ENCODE data around the gene DNMT3L.
A peak's percentile ranks its signal among the peaks of the same experiment; 100 is the strongest.
"Not testable (repeated sequence)": the region's sequence is repeated elsewhere in the genome, so short reads cannot be mapped to it uniquely, and the experiment has no call there.

Gene DNMT3L

GRCh38 chr21:44294391-44295162, 32.9 kb upstream of the DNMT3L start:
- no peak for DNase-seq

- DNase-seq, result no peak
Measured at GRCh38 chr21:44293551-44294231, 32.0 kb upstream of the DNMT3L start.

- no peak for DNase-seq
Measured at GRCh38 chr21:44292812-44293195, 31.1 kb upstream of the DNMT3L start.

DNA sequence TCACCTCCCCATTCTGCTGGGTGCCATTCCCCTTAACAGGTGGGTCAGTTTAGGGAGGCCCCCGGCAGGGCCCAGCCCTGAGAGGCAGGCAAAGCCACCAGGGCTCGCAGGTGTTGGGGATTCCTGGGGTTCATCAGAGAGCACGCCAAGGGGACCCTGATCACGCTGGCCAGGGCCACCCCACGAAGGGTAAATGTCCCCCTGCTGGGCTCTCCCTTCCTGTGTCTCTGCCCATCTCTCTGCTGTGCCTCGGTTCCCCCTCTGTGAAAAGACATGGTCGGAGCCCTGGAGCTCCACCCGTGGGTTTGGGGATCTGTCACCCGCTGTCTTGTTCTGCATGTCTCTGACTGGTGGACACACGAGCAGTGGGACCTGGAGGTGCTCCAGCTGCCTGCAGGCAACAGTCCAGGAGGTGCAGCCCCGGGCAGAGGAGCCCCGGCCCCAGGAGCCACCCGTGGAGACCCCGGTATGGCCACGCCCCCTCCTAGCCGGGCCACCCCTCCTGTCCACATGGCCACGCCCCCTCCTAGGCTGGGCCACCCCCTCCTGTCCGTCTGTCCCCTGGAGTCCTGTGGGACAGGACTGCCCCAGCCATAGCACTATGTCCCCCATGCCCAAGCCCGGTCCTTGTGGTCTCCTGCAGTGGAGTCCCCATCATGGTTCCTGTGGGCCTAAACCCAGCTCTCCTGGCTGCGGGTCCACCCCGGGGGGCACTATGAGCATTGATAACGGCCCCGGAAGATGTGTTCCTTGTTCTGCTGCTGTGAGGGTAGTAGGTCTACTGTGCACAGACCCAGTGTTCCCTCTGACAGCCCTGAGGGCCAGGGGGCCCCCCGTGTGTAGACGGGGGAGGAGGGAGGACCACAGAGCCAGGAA, 30.5 kb upstream of the DNMT3L start:
- DNase-seq, result no peak

- DNase-seq, result no peak
Measured at GRCh38 chr21:44291078-44291935, 29.6 kb upstream of the DNMT3L start.

DNA sequence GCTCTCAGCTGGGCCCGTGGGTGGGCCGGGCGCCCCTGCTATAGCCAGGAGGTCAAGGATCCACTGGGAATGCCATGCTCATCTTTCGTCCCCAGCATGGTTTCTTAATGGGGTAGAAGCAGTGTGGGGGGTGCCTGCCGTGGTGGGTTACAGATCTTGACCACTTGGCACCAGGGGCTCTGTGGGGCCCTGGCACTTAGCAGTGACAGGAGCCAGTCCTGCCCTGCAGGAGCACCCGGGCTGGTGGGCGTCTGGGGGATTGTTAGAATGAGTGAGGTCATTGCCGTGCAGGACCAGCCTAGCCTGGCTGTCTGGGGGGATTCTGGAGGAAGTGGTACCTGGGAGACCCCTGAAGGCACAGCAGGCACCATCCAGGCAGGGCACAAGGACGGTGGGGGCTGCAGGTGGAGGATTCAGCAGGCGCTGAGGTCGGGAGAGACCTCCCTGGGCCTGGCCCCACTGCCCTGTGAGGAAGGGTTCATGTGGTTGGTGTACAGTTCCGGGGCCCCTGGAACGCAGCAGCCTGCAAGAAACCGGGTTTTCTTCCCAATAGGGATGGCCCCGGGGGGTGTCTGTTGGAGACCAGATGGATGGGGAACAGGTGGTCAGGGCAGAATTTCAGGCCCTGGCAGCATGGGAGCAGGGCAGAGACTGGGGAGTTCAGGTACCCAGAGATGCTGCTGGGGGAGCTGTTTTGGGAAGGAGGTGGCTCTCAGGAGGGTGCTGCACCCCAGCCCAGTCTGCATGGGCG, 28.8 kb upstream of the DNMT3L start:
- no peak for DNase-seq

DNA sequence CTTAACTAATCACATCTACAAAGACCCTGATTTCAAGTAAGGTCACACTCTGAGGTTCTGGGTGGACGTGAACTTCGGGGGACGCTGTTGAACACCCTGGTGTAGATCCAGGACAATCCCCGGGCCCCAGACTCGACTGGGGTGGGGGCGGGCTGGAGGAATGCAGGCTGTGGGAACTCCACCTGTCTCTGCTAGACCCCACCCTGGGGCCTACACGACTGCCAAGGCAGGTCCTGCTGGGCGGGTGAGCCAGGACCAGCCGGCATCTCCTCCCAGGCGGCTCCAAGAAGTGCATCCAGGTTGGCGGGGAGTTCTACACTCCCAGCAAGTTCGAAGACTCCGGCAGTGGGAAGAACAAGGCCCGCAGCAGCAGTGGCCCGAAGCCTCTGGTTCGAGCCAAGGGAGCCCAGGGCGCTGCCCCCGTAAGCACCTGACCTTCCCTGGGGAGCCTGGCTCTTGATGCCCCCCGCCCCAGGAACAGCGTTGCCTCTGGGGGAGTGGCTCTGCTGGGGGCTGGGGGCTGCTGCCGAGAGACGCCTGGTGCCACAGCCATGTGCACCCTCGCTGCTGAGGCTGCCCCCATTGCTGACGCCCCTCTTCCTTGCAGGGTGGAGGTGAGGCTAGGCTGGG, 27.8 kb upstream of the DNMT3L start:
- DNase-seq, result no peak

DNA sequence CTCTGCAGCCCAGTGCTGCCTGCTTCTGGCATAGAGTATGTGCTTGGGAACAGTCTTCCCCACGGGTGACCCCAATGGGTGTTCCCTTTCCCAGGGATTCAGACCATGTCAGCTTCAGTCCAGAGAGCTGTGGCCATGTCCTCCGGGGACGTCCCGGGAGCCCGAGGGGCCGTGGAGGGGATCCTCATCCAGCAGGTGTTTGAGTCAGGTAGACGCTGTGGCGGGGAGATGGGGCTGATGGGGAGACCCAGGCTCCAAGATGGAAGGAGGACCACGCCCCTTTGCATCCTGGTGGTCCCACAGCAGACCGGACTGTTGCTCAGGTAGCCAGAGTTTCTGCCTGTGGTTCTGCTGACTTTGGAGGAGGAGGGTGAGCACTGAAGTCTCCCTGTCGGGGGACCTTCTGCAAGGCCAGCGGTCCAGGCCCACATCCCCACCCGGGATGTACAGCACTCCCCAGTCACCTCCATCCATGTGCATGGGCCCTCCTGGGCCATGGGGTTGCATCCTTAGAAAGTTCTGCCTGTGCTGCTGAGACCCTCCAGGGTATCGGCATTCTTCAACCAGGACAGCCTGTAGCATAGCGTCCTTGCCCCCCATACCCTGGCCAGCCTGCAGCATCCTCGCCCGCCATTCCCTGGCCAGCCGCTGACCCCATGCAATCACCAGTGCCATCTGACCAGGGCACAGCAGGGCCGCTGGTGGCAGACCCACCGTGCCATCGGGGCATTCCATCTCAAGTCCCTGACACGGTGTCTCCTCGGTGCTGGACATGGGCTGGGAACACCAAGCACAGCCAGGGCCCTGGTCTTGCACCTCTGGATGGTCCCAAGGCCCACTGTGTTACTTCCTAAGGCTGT, 26.8 kb upstream of the DNMT3L start:
- DNase-seq, result no peak

DNA sequence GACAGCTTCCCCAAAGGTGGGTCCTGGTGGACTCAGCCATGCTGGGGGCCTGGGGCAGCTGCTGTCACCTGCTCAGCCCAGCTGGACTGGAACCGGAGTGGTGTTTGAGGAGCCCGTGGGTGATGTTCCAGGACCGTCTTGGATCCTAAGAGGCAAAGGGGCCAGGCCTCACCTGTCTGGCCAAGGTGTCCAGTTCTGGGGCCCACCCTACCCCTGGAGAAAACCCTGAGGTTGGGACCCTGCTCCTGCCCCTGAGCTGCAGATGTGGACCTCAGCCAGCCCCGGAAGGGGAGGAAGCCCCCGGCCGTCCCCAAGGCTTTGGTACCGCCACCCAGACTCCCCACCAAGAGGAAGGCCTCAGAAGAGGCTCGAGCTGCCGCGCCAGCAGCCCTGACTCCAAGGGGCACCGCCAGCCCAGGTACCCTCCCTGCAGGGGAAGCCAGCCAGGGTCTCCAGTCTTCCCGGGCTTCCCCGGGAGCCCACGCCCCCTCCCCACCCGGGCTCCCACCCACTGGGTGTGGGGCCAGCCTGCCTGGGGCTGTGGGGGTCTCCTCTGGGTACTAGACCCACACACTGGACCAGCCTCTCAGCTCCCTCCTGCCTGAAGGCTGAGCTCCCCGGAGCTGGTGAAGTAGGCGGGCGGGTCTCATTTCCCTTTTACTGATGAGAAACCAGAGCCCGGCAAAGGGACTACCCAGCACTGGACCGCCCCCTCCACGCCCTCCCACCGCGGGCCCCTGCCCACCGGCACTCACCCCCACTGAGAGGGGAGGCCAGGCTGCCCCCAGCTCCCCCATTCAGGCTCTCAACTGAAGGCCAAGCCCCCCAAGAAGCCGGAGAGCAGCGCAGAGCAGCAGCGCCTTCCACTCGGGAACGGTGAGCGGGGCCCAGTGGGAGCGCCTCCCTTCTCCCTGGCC, 25.3 kb upstream of the DNMT3L start:
- DNase-seq, result no peak

- DNase-seq, result no peak
Measured at GRCh38 chr21:44286086-44286715, 24.5 kb upstream of the DNMT3L start.

DNA sequence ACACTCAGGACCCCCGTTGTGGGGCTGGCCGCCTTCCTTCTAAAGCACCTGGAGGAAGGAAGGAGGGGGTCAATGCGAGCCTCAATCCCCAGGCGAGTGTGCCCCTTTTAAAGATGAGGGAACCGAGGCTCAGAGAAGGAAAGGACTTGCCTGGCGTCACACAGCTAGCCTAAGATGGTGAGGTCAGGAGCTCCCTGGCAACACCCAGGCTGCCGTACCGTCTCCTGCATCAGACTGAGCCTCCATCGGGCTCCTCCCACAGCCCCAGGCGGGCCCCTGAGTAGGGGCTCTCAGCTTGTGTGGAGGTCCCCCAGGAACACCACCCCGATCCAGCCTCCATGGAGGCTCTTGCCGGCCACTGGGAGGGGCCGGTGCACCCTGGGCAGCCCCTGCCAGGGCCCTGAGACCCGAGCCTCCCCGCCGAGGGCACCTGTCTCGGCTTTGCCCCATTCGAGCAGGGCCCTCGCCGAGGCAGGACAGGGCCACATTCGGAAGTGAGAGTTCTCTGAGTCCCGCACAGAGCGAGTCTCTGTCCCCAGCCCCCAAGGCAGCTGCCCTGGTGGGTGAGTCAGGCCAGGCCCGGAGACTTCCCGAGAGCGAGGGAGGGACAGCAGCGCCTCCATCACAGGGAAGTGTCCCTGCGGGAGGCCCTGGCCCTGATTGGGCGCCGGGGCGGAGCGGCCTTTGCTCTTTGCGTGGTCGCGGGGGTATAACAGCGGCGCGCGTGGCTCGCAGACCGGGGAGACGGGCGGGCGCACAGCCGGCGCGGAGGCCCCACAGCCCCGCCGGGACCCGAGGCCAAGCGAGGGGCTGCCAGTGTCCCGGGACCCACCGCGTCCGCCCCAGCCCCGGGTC, 23.7 kb upstream of the DNMT3L start, which contains the start of gene AIRE:
Gene AIRE, plus strand, starts transcription at position 739 of the 855 bp plus-strand sequence. CDS start 131 bp downstream, outside the sequence.
- DNase-seq, result no peak

- no peak for DNase-seq
Measured at GRCh38 chr21:44283948-44284347, 22.3 kb upstream of the DNMT3L start.

GRCh38 chr21:44283211-44283785, 21.6 kb upstream of the DNMT3L start:
- DNase-seq, result not testable (repeated sequence)

DNA sequence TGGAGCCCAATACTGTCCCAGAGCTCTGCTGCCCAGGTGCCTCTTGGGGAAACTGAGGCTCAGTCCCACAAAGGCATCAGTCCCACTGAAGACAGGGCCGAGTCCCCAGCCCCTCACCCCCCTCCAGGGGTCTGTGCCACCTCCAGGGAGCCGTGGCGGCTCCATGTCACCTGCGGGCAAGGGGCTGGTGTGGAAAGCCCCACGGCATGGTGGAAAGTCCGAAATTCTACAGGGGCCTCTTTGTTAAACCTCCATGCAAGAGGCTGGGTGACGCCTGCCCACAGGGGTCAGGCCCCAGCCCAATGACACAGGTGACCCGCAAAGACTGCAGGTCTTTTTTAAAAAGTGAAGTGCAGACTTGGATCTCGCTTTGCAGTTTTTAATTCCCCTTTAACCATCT, 20.7 kb upstream of the DNMT3L start:
- DNase-seq, result no peak

DNA sequence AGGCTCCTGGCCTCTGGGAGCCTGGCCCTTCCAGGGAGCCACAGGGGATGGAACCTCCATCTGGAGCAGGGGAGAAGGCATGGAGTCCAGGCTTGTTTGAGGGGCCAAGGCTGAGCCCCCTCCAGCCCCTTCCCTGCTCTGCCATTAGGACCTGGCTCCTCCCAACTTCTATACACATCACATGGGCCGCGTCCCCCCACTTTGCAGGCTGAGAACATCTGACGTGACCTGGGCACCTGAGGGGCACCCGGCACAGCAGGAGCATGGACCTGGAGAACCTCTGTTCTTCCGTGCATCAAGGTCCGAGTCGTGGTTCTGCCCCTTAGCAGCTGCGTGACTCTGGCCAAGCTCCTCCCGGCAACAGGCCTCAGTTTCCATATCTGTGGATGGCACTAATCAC, 20.1 kb upstream of the DNMT3L start:
- no peak for DNase-seq

- DNase-seq, result peak; percentile 83
Measured at GRCh38 chr21:44279354-44280260, 17.9 kb upstream of the DNMT3L start.

Data from NCI-H2171 (cell line).